NCI-H526 (cell line): ENCODE data around the gene SV2C.

Experiments used
- DNase-seq, 2 experiments: peaks; one replicate each; lab custom pipeline; 2025; lab: John Stamatoyannopoulos, UW

SV2C gene

GRCh38 chr5:76104027-76104426 lies 20.8 kb downstream of the SV2C start:
- no peak for DNase-seq

- no peak for DNase-seq
Measured at GRCh38 chr5:76106149-76106548, 23.0 kb downstream of the SV2C start.

- DNase-seq: no peak
Measured at GRCh38 chr5:76111477-76112174, 28.4 kb downstream of the SV2C start.

GRCh38 chr5:76113103-76113502 lies 29.9 kb downstream of the SV2C start:
- DNase-seq: no peak

GRCh38 chr5:76114179-76114851 lies 31.1 kb downstream of the SV2C start:
- no peak for DNase-seq

- no peak for DNase-seq
Measured at GRCh38 chr5:76125346-76125745, 42.2 kb downstream of the SV2C start.

- no peak for DNase-seq
Measured at GRCh38 chr5:76125888-76126287, 42.7 kb downstream of the SV2C start.

- DNase-seq: no peak
Measured at GRCh38 chr5:76134003-76134402, 50.8 kb downstream of the SV2C start.

GRCh38 chr5:76134646-76135045 lies 51.5 kb downstream of the SV2C start:
- no peak for DNase-seq

- DNase-seq: no peak
Measured at GRCh38 chr5:76137887-76138542, 54.8 kb downstream of the SV2C start.

GRCh38 chr5:76143884-76144283 lies 60.7 kb downstream of the SV2C start:
- DNase-seq: no peak

- no peak for DNase-seq
Measured at GRCh38 chr5:76144513-76145274, 61.5 kb downstream of the SV2C start.

- DNase-seq: peak in 1 of 2 experiments; percentile 8
Measured at GRCh38 chr5:76145945-76146344, 62.8 kb downstream of the SV2C start.

- no peak for DNase-seq
Measured at GRCh38 chr5:76149636-76150035, 66.5 kb downstream of the SV2C start.

- DNase-seq: no peak
Measured at GRCh38 chr5:76152161-76152560, 69.0 kb downstream of the SV2C start.

GRCh38 chr5:76152700-76153099 lies 69.5 kb downstream of the SV2C start:
- DNase-seq: no peak

GRCh38 chr5:76153271-76153670 lies 70.1 kb downstream of the SV2C start:
- no peak for DNase-seq

GRCh38 chr5:76154009-76154690 lies 71.0 kb downstream of the SV2C start:
- no peak for DNase-seq

- DNase-seq: no peak
Measured at GRCh38 chr5:76155536-76155935, 72.4 kb downstream of the SV2C start.

GRCh38 chr5:76162335-76162734 lies 79.2 kb downstream of the SV2C start:
- no peak for DNase-seq

GRCh38 chr5:76163111-76163628 lies 80.0 kb downstream of the SV2C start:
- no peak for DNase-seq

GRCh38 chr5:76165029-76165428 lies 81.8 kb downstream of the SV2C start:
- no peak for DNase-seq
